SH-SY5Y (cell line): ENCODE measurements around the gene POU2F1.

Source experiments
- GATA2 ChIP-seq: IDR thresholded peaks from 2 replicates; pipeline ENCODE4 v1.6.1; 2011; ENCODE audit warnings: mild to moderate bottlenecking, low read depth, low read length
- GATA3 ChIP-seq: IDR thresholded peaks from 2 replicates; pipeline ENCODE4 v1.6.1; 2011; ENCODE audit warnings: low read depth, mild to moderate bottlenecking, low read length, moderate library complexity

GRCh38 chr1:167248707-167249642 is 28.3 kb downstream of the POU2F1 start:
- TF ChIP-seq GATA3 (no peak), GATA2 (no peak)
